ENCODE measurements around the gene SENP3. TPM values are rescaled to one million over a fixed set of nuclear protein-coding genes. Genes with fewer than 3 reads are reported as not detected.

Gene SENP3
- total RNA-seq = 46.4 and 48.1 TPM in 2 replicates

GRCh38 chr17:7561589-7562207 lies at the start of gene SENP3:
Gene SENP3, plus strand, starts transcription at chr17:7561919. Its CDS starts 1,158 bp downstream, at chr17:7563077.

GRCh38 chr17:7548585-7549400 lies 12.9 kb upstream of the SENP3 start, which contains the start of gene TNFSF12:
Gene TNFSF12, plus strand, starts transcription at chr17:7549058. Its CDS starts 96 bp downstream, at chr17:7549154.

DNA sequence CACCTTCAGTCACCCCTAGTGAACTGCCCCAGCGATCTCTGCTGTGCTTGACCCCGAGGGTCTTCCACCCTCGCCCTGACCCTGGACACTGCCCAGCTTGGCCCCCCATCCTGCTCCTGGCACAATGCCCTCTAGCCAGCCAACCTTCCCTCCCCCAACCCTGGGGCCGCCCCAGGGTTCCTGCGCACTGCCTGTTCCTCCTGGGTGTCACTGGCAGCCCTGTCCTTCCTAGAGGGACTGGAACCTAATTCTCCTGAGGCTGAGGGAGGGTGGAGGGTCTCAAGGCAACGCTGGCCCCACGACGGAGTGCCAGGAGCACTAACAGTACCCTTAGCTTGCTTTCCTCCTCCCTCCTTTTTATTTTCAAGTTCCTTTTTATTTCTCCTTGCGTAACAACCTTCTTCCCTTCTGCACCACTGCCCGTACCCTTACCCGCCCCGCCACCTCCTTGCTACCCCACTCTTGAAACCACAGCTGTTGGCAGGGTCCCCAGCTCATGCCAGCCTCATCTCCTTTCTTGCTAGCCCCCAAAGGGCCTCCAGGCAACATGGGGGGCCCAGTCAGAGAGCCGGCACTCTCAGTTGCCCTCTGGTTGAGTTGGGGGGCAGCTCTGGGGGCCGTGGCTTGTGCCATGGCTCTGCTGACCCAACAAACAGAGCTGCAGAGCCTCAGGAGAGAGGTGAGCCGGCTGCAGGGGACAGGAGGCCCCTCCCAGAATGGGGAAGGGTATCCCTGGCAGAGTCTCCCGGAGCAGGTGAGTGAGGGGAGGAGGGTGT lies 3.0 kb upstream of the SENP3 start, which contains the start of gene TNFSF13:
TSS of gene TNFSF13 (plus strand) at position 207 of the 776 bp plus-strand sequence. CDS start at position 497, 290 bp downstream.

GRCh38 chr17:7579001-7579833 lies 17.5 kb downstream of the SENP3 start, which contains the start of gene CD68:
Gene CD68, plus strand, starts transcription at chr17:7579638. Its CDS starts 40 bp downstream, at chr17:7579678.

DNA sequence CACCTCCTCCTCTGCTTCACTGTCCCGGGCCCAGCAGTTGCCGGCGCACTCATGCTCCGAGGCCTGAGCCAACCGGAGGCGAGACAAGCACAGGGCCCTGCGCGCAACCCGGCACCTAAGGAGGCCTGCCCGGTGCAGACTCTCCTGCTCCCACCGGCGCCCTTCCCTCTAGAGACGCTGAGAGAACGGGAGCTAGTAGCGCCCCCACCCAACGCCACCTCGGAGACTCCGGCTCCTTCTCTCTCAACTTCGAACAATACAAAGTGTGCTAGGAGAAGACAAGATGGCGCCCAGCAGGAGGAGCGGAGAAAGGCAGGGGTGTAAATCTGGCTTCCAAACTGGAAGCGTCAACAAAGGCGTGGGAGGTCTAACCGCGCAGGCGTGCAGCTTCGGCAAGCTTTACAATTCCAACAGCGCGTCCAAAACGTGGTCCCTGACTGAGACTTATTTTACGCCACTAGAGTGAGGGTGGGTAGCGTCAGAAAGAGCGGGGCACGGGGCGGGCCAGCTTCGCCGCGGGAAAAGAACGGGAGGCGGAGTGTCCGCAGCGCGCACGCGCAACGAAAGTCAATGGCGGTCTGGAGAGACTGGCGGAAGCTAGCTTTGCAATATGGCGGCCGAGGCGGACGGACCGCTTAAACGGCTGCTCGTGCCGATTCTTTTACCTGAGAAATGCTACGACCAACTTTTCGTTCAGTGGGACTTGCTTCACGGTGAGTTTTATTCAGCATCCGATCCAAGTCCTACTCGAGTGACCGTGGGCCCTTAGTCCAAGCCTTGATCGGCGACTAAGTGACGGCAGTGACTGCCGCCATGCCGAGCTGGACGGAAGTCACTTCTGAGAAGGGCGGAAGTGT lies 21.8 kb downstream of the SENP3 start, which contains the start of gene MPDU1:
TSS of gene MPDU1 (plus strand) at position 600 of the 857 bp plus-strand sequence. CDS start at position 611, 11 bp downstream.

GRCh38 chr17:7589891-7590691 lies 28.4 kb downstream of the SENP3 start, which contains the start of gene SOX15:
Gene SOX15, minus strand, starts transcription at chr17:7590094. Its CDS starts 418 bp downstream, at chr17:7589676.

DNA sequence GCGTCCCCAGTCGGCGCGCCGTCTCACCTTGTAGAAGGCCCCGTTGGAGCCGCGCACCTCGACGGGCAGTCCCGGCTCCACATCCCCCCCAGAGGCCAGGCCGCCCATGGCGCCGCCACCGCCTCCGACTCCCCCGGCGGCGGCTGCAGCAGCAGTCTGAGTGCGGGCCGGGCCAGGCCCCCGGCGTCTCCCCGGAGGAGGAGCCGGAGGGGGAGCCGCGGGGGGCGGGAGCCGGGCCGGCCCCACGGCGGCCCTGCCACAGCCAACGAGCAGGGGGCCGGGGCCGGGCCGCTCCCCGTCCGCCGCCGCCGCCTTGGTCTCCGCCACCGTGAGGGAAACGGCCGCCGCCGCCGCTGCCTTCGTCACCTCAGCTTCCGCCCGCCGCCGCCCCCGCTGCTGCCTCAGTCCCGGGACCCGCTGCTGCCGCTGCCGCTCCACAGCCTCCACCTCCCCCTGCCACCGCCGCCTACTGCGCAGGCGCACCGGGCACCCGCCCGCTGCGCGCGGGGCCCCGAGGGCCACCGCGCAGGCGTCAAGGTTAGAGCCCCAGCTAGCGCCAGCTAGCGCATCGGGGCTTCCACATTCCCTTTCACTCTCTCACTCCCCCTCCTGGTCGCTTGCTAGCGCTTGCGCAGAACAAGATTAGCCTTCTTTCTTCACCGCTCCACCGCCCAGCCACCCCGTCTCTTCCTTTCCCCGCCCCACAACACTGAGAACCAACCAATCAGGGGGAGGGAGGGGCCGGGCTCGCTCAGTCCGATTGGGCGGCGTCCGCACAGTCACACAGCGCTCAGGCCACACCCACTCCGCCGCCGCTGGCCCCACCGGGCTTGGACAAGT lies 52.9 kb downstream of the SENP3 start, which contains the start of gene FXR2:
TSS of gene FXR2 (minus strand) at position 473 of the 840 bp plus-strand sequence. CDS start at position 108, 365 bp downstream.

Small RNAs within 50 kb of the gene (small RNA-seq; reads per million reads assigned to genes)
- not detected for gene CD68
- gene RF00019 = not detected
- gene SNORA48 = not detected
- not detected for gene SNORD10

Other genes starting within 250 kb of the SENP3 start
- gene GPS2, start 246.6 kb upstream of the SENP3 start, total RNA-seq = 38.2 and 42.2 TPM in 2 replicates
- gene NEURL4, start 232.6 kb upstream of the SENP3 start, total RNA-seq = 7.7 and 13.2 TPM in 2 replicates
- gene ACAP1, start 225.4 kb upstream of the SENP3 start, total RNA-seq = 0.11 and 0.26 TPM in 2 replicates
- 8.9 and 11.2 TPM in 2 replicates for gene KCTD11, start 209.8 kb upstream of the SENP3 start, total RNA-seq
- gene TMEM95, start 206.8 kb upstream of the SENP3 start, total RNA-seq = not detected in 2 replicates
- 4.1 and 4.6 TPM in 2 replicates for gene TNK1, start 180.8 kb upstream of the SENP3 start, total RNA-seq
- gene PLSCR3, start 167.4 kb upstream of the SENP3 start, total RNA-seq = 19.6 and 21.7 TPM in 2 replicates
- 30.4 and 56.3 TPM in 2 replicates for gene TMEM256, start 157.8 kb upstream of the SENP3 start, total RNA-seq
- 6.9 and 8.6 TPM in 2 replicates for gene NLGN2, start 154.1 kb upstream of the SENP3 start, total RNA-seq
- not detected in 2 replicates for gene SPEM1, start 141.6 kb upstream of the SENP3 start, total RNA-seq
- gene SPEM2, start 136.3 kb upstream of the SENP3 start, total RNA-seq = not detected in 2 replicates
- not detected in 2 replicates for gene SPEM3, start 133.1 kb upstream of the SENP3 start, total RNA-seq
- gene TMEM102, start 126.5 kb upstream of the SENP3 start, total RNA-seq = 2.5 and 2.8 TPM in 2 replicates
- gene FGF11, start 122.4 kb upstream of the SENP3 start, total RNA-seq = 0.76 and 0.91 TPM in 2 replicates
- gene CHRNB1, start 116.9 kb upstream of the SENP3 start, total RNA-seq = 5.2 and 5.4 TPM in 2 replicates
- 40.2 and 41.4 TPM in 2 replicates for gene ZBTB4, start 82.3 kb upstream of the SENP3 start, total RNA-seq
- not detected in 2 replicates for gene SLC35G6, start 80.5 kb upstream of the SENP3 start, total RNA-seq
- 85.8 and 100.0 TPM in 2 replicates for gene POLR2A, start 77.6 kb upstream of the SENP3 start, total RNA-seq
- 11.6 and 16.1 TPM in 2 replicates for gene TNFSF12, start 12.9 kb upstream of the SENP3 start, total RNA-seq
- gene TNFSF13, start 3.2 kb upstream of the SENP3 start, total RNA-seq = 4.5 and 5.0 TPM in 2 replicates
- 102 and 116 TPM in 2 replicates for gene CD68, start 17.7 kb downstream of the SENP3 start, total RNA-seq
- 93.2 and 97.4 TPM in 2 replicates for gene MPDU1, start 21.9 kb downstream of the SENP3 start, total RNA-seq
- 0.11 and 0.26 TPM in 2 replicates for gene SOX15, start 28.2 kb downstream of the SENP3 start, total RNA-seq
- 26.9 and 28.2 TPM in 2 replicates for gene FXR2, start 53.0 kb downstream of the SENP3 start, total RNA-seq
- 41.3 and 41.4 TPM in 2 replicates for gene SAT2, start 65.9 kb downstream of the SENP3 start, total RNA-seq
- gene SHBG, start 68.2 kb downstream of the SENP3 start, total RNA-seq = 1.3 TPM in 1 of 2 replicates, not detected in the other
- gene ATP1B2, start 89.0 kb downstream of the SENP3 start, total RNA-seq = not detected in 2 replicates
- 40.6 and 40.8 TPM in 2 replicates for gene TP53, start 125.6 kb downstream of the SENP3 start, total RNA-seq
- 4.1 and 4.4 TPM in 2 replicates for gene WRAP53, start 126.6 kb downstream of the SENP3 start, total RNA-seq
- gene EFNB3, start 143.3 kb downstream of the SENP3 start, total RNA-seq = 0.54 and 0.91 TPM in 2 replicates
- gene DNAH2, start 155.8 kb downstream of the SENP3 start, total RNA-seq = 0.11 and 0.13 TPM in 2 replicates